Measurements from ENCODE around the gene RYR2. TPM values are rescaled to one million over a fixed set of nuclear protein-coding genes. Genes with fewer than 3 reads are reported as not detected.

The RYR2 gene
- total RNA-seq, 1 experiment from 2014 or later: 4.0 TPM

DNA sequence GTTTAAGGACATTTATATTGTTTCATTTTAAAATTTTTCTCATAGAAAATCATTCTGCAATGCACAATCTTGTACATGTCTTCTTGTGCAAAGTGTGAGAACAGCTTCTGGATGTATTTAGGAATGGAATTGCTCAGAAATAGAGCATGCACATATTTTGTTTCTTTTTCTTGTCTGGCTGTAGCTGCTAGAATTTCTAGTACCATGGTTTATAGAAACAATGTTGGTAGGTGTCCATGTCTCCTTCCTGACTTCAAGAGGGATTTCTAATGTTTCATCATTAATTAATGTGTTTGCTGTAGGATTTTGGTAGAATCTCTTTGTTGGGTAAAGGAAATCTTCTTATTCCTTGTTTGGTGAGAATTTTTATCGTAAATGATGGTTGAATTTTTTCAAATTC, 99.0 kb downstream of the RYR2 start:
- POLR2A ChIA-PET: interaction anchor here (0.5 kb wide), 1 partner anchor 158 kb away, joined by 3 read pairs; no protein-coding TSS in a partner anchor

GRCh38 chr1:237141502-237141901, 99.5 kb downstream of the RYR2 start:
- intact Hi-C loops (cut with micrococcal nuclease): no loop called here
- Mint-ChIP-seq H3K4me1 (ENCODE audit: insufficient read depth, unreplicated experiment) (no peaks in the 10 kb centered on the region), H3K27ac (ENCODE audit: low read depth, unreplicated experiment) (no peak overlapping the region), H3K36me3 (ENCODE audit: insufficient read depth, unreplicated experiment) (no peaks in the 10 kb centered on the region), H3K9me3 (ENCODE audit: unreplicated experiment) (no peaks in the 10 kb centered on the region), H3K27me3 (ENCODE audit: insufficient read depth, unreplicated experiment) (peaks cover 18% of the 10 kb centered on the region), H3K4me3 (ENCODE audit: unreplicated experiment) (no peak overlapping the region)
- no peak for DNase-seq (ENCODE audit: unreplicated experiment)
- ChIA-PET CTCF (interaction anchor here (0.5 kb wide), 2 partner anchors 11 to 20 kb away, joined by 3 to 4 read pairs; no protein-coding TSS in a partner anchor), POLR2A (no interaction called here)
- BruUV-seq (replicated peaks): no TSS peak
- TF ChIP-seq, protein P1, sequence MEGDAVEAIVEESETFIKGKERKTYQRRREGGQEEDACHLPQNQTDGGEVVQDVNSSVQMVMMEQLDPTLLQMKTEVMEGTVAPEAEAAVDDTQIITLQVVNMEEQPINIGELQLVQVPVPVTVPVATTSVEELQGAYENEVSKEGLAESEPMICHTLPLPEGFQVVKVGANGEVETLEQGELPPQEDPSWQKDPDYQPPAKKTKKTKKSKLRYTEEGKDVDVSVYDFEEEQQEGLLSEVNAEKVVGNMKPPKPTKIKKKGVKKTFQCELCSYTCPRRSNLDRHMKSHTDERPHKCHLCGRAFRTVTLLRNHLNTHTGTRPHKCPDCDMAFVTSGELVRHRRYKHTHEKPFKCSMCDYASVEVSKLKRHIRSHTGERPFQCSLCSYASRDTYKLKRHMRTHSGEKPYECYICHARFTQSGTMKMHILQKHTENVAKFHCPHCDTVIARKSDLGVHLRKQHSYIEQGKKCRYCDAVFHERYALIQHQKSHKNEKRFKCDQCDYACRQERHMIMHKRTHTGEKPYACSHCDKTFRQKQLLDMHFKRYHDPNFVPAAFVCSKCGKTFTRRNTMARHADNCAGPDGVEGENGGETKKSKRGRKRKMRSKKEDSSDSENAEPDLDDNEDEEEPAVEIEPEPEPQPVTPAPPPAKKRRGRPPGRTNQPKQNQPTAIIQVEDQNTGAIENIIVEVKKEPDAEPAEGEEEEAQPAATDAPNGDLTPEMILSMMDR (IDR thresholded peaks at IDR 0.05; ENCODE audit: unreplicated experiment): no peak

More for the DNA sequence above, 99.0 kb downstream of the RYR2 start:
- Mint-ChIP-seq H3K27me3 (ENCODE audit: insufficient read depth, unreplicated experiment) (peaks cover 13% of the 10 kb centered on the region), H3K9me3 (ENCODE audit: unreplicated experiment) (no peaks in the 10 kb centered on the region), H3K4me3 (ENCODE audit: unreplicated experiment) (no peak overlapping the region), H3K27ac (ENCODE audit: low read depth, unreplicated experiment) (no peak overlapping the region), H3K4me1 (ENCODE audit: insufficient read depth, unreplicated experiment) (no peaks in the 10 kb centered on the region), H3K36me3 (ENCODE audit: insufficient read depth, unreplicated experiment) (no peaks in the 10 kb centered on the region)
- intact Hi-C loops (cut with micrococcal nuclease): no loop called here
- BruUV-seq (replicated peaks): no TSS peak
- DNase-seq (ENCODE audit: unreplicated experiment): no peak
- CTCF ChIA-PET: interaction anchor here (0.5 kb wide), 1 partner anchor 20 kb away, joined by 3 read pairs; no protein-coding TSS in a partner anchor
- TF ChIP-seq, protein P1 (IDR thresholded peaks at IDR 0.05; ENCODE audit: unreplicated experiment): no peak

- ChIA-PET CTCF (interaction anchor here (0.8 to 1.7 kb wide), 4 partner anchors 34 to 386 kb away, joined by 3 to 4 read pairs (median 3); no protein-coding TSS in a partner anchor), POLR2A (interaction anchor here (1.4 kb wide), 1 partner anchor 9 kb away, joined by 4 read pairs; no protein-coding TSS in a partner anchor)
- Mint-ChIP-seq H3K27ac (ENCODE audit: low read depth, unreplicated experiment) (no peak overlapping the region), H3K9me3 (ENCODE audit: unreplicated experiment) (no peaks in the 10 kb centered on the region), H3K4me3 (ENCODE audit: unreplicated experiment) (no peak overlapping the region), H3K27me3 (ENCODE audit: insufficient read depth, unreplicated experiment) (peaks cover 30% of the 10 kb centered on the region), H3K4me1 (ENCODE audit: insufficient read depth, unreplicated experiment) (no peaks in the 10 kb centered on the region), H3K36me3 (ENCODE audit: insufficient read depth, unreplicated experiment) (no peaks in the 10 kb centered on the region)
- no TSS peak for BruUV-seq (replicated peaks)
- DNase-seq (ENCODE audit: unreplicated experiment): no peak
- TF ChIP-seq, protein P1 (IDR thresholded peaks at IDR 0.05; ENCODE audit: unreplicated experiment): no peak
- intact Hi-C loops (cut with micrococcal nuclease): no loop called here
Measured at GRCh38 chr1:237145379-237146135, 103.6 kb downstream of the RYR2 start.

GRCh38 chr1:237146241-237146640, 104.3 kb downstream of the RYR2 start:
- Mint-ChIP-seq H3K27me3 (ENCODE audit: insufficient read depth, unreplicated experiment) (peaks cover 30% of the 10 kb centered on the region), H3K9me3 (ENCODE audit: unreplicated experiment) (peaks cover under 1% of the 10 kb centered on the region), H3K27ac (ENCODE audit: low read depth, unreplicated experiment) (no peak overlapping the region), H3K4me1 (ENCODE audit: insufficient read depth, unreplicated experiment) (no peaks in the 10 kb centered on the region), H3K36me3 (ENCODE audit: insufficient read depth, unreplicated experiment) (no peaks in the 10 kb centered on the region), H3K4me3 (ENCODE audit: unreplicated experiment) (no peak overlapping the region)
- intact Hi-C loops (cut with micrococcal nuclease): no loop called here
- POLR2A ChIA-PET: no interaction called here
- no TSS peak for BruUV-seq (replicated peaks)
- TF ChIP-seq, protein P1 (IDR thresholded peaks at IDR 0.05; ENCODE audit: unreplicated experiment): no peak
- CTCF ChIA-PET: interaction anchor here (0.7 to 1.7 kb wide), 3 partner anchors 241 to 1843 kb away, joined by 3 to 4 read pairs (median 3); no protein-coding TSS in a partner anchor
- no peak for DNase-seq (ENCODE audit: unreplicated experiment)

All from MCF 10A (cell line).